Measurements from ENCODE around the gene SPDYE1.
"Not testable (repeated sequence)": the region's sequence is repeated elsewhere in the genome, so short reads cannot be mapped to it uniquely, and the experiment has no call there.

Gene SPDYE1

DNA sequence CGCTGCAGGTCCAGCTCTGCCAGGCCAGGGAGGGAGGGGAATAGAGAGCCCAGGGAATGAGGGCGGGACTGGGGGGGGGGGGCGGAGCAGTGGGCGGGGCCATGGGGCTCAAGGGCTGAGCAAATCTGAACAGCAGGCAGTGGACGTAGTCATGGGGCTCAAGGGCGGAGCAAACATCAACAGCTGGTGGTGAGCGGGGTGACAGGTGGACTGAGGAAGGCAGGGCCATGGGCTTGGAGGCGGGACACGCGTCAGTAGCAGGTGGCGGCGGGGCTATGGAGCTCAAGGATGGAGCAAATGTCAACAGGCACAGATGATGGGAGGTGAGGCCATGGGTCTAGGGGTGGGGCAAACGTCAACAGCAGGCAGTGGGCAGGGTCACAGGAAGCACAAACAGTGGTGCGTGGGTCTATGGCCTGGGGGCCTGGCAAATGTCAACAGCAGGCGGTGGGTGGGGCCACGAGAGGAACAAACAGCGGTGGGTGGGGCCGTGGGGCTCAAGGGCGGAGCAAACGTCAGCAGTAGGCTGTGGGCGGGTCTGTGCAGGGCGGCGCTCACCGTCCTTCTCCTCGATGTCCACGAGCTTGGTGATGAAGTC is 41.4 kb downstream of the SPDYE1 start:
- H3K4me1 ChIP-seq (ENCODE audit: control insufficient read depth, low read length), result peaks cover 24% of the 10 kb centered on the region
- not testable (repeated sequence) for H3K36me3 ChIP-seq (ENCODE audit: control insufficient read depth, low read length); H3K27me3 ChIP-seq (ENCODE audit: control insufficient read depth, low read length); H3K79me2 ChIP-seq (ENCODE audit: control insufficient read depth, low read length); H4K20me1 ChIP-seq (ENCODE audit: control insufficient read depth, insufficient read depth, low read depth, low read length); H3K9me3 ChIP-seq (ENCODE audit: control insufficient read depth, insufficient read depth, low read length); H3K9me2 ChIP-seq (replicated peaks; ENCODE audit: control insufficient read depth, low read length); H3K27ac ChIP-seq (ENCODE audit: low read depth, low read length)
- peak overlapping the region; percentile 57 for H3K4me3 ChIP-seq (ENCODE audit: low read length)
- peak overlapping the region; percentile 68 for H3K4me2 ChIP-seq (ENCODE audit: low read length)
- peaks cover 16% of the 10 kb centered on the region for H3F3A ChIP-seq (ENCODE audit: control insufficient read depth, insufficient read depth)

DNA sequence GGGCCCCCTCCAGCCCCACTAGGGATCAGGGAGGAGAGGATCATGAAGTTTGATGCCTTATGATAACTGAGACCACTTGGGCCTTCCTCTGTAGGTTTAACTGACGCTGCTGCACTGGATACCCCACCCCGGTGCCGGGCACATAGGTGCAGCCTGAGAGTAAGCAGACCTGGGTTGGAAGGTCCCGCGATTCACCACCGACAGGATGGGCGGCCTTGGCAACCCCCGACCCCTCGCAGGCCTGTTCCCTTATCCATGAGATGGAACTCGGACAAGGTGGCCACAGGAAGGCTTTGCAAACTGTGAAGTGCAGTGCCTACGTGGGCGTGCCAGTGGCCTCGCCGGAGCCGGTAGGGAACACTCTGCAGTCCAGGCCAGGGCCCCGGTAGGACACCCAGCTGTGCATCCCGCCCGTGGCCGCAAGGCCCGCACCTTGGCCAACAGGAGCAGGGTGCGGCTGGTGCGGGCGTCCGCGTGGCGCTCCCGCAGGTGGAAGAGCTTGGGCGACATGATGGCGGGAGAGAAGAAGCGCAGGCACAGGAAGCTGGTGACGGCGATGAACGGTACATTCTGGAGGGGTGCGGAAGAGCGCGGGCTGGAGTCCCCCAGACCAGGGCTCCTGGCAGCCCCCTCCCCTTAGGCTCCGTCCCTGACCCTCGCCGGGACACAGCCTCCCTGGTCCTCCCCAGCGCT is 42.2 kb downstream of the SPDYE1 start:
- H3K27ac ChIP-seq (ENCODE audit: low read depth, low read length); H3K9me3 ChIP-seq (ENCODE audit: control insufficient read depth, insufficient read depth, low read length); H3K36me3 ChIP-seq (ENCODE audit: control insufficient read depth, low read length); H3K27me3 ChIP-seq (ENCODE audit: control insufficient read depth, low read length); H3K9me2 ChIP-seq (replicated peaks; ENCODE audit: control insufficient read depth, low read length); H4K20me1 ChIP-seq (ENCODE audit: control insufficient read depth, insufficient read depth, low read depth, low read length): not testable (repeated sequence)
- peaks cover 16% of the 10 kb centered on the region for H3F3A ChIP-seq (ENCODE audit: control insufficient read depth, insufficient read depth)
- H3K4me2 ChIP-seq (ENCODE audit: low read length), result peak overlapping the region; percentile 92
- H3K4me1 ChIP-seq (ENCODE audit: control insufficient read depth, low read length), result peaks cover 25% of the 10 kb centered on the region
- H3K79me2 ChIP-seq (ENCODE audit: control insufficient read depth, low read length), result peaks cover 11% of the 10 kb centered on the region
- H3K4me3 ChIP-seq (ENCODE audit: low read length), result peak overlapping the region; percentile 75

DNA sequence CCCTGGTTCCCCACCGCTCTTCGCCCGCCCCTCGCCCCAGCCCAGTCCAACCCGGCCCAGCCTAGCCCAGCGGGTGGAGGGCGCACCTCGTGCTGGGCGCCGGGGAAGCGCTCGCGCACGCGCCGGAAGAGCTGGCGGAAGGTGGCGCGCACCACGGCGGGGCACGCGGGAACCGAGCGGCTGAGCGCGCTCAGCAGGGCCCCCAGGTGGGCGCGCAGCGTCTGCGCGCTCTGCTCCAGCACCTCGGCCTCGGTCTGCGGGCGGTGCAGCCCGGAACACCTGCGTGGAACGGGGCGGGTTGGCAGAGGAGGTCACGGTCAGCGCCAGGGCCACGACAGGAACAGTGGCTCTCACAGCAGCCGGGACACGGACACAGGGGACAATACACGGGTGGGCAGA is 42.8 kb downstream of the SPDYE1 start:
- H3K4me2 ChIP-seq (ENCODE audit: low read length), result peak overlapping the region; percentile 92
- H3K27ac ChIP-seq (ENCODE audit: low read depth, low read length); H3K27me3 ChIP-seq (ENCODE audit: control insufficient read depth, low read length); H3K36me3 ChIP-seq (ENCODE audit: control insufficient read depth, low read length); H3K9me3 ChIP-seq (ENCODE audit: control insufficient read depth, insufficient read depth, low read length); H3K9me2 ChIP-seq (replicated peaks; ENCODE audit: control insufficient read depth, low read length); H4K20me1 ChIP-seq (ENCODE audit: control insufficient read depth, insufficient read depth, low read depth, low read length): not testable (repeated sequence)
- H3F3A ChIP-seq (ENCODE audit: control insufficient read depth, insufficient read depth), result peaks cover 19% of the 10 kb centered on the region
- peak overlapping the region; percentile 75 for H3K4me3 ChIP-seq (ENCODE audit: low read length)
- peaks cover 28% of the 10 kb centered on the region for H3K4me1 ChIP-seq (ENCODE audit: control insufficient read depth, low read length)
- H3K79me2 ChIP-seq (ENCODE audit: control insufficient read depth, low read length), result peaks cover 16% of the 10 kb centered on the region
- TF ChIP-seq, protein P1, sequence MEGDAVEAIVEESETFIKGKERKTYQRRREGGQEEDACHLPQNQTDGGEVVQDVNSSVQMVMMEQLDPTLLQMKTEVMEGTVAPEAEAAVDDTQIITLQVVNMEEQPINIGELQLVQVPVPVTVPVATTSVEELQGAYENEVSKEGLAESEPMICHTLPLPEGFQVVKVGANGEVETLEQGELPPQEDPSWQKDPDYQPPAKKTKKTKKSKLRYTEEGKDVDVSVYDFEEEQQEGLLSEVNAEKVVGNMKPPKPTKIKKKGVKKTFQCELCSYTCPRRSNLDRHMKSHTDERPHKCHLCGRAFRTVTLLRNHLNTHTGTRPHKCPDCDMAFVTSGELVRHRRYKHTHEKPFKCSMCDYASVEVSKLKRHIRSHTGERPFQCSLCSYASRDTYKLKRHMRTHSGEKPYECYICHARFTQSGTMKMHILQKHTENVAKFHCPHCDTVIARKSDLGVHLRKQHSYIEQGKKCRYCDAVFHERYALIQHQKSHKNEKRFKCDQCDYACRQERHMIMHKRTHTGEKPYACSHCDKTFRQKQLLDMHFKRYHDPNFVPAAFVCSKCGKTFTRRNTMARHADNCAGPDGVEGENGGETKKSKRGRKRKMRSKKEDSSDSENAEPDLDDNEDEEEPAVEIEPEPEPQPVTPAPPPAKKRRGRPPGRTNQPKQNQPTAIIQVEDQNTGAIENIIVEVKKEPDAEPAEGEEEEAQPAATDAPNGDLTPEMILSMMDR (IDR thresholded peaks at IDR 0.05; ENCODE audit: low read depth, low read length, poor library complexity, severe bottlenecking), result peak; percentile 48

DNA sequence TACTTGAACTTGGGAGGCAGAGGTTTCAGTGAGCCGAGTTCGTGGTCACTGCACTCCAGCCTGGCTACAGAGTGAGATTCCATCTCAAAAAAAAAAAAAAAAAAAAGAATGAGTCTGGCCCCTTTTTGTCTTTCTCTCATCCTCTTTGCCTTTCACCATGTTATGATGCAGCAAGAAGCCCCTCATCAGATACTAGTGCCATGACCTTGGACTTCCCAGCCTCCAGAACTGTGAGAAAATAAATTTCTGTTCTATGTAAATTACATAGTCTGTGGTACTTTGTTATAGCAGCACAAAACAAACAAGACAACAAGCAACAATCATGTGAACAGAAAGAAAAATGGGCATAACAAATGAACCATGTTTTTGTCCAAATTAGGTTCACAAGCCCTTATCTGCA is 44.5 kb downstream of the SPDYE1 start:
- Histone ChIP-seq H3K4me3 (ENCODE audit: low read length) (no peak overlapping the region), H3K4me1 (ENCODE audit: control insufficient read depth, low read length) (peaks cover 45% of the 10 kb centered on the region), H3K4me2 (ENCODE audit: low read length) (no peak overlapping the region), H3K27me3 (ENCODE audit: control insufficient read depth, low read length) (no peaks in the 10 kb centered on the region), H3F3A (ENCODE audit: control insufficient read depth, insufficient read depth) (peaks cover 29% of the 10 kb centered on the region), H3K9me2 (replicated peaks; ENCODE audit: control insufficient read depth, low read length) (no peaks in the 10 kb centered on the region), H4K20me1 (ENCODE audit: control insufficient read depth, insufficient read depth, low read depth, low read length) (peaks cover 3% of the 10 kb centered on the region; the same call in 1 of the 2 replicates), H3K9me3 (ENCODE audit: control insufficient read depth, insufficient read depth, low read length) (no peaks in the 10 kb centered on the region), H3K36me3 (ENCODE audit: control insufficient read depth, low read length) (peaks cover 25% of the 10 kb centered on the region), H3K79me2 (ENCODE audit: control insufficient read depth, low read length) (peaks cover 33% of the 10 kb centered on the region), H3K27ac (ENCODE audit: low read depth, low read length) (no peak overlapping the region)
- TF ChIP-seq EZH2phosphoT487 (IDR thresholded peaks at IDR 0.05; ENCODE audit: borderline replicate concordance, low read length), result no peak
- TF ChIP-seq, protein P1 (IDR thresholded peaks at IDR 0.05; ENCODE audit: low read depth, low read length, poor library complexity, severe bottlenecking), result no peak

Data from DOHH2 (cell line).